Activated CD8-positive, alpha-beta memory T cell treated with anti-CD3 and anti-CD28 coated beads for 24 hours (primary cell): ENCODE measurements around the gene LRPAP1.

Experiments used
- DNase-seq: peaks from one replicate; pipeline ENCODE4 v3.0.0-alpha.2; 2020

The LRPAP1 gene

GRCh38 chr4:3530663-3531254 is 1.5 kb downstream of the LRPAP1 start:
- DNase-seq = no peak

DNA sequence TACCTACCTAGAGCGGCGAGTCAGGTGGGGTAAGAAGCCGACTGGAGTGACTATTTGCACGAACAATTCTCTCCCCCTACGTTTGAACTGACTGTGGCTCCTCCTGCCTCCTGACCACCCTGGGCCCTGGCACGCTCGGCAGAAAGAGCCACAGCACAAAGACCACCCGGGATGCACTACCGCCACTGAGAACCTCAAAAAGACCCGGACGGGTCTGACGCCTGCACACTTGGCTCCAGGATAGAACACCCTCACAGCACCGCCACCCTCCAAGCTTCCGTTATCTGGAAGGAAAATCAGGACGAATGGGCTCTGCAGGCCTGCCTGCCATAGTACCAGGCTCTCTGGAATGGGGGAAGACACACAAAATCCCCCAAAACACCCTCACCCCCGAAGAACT is 2.2 kb downstream of the LRPAP1 start:
- no peak for DNase-seq

DNA sequence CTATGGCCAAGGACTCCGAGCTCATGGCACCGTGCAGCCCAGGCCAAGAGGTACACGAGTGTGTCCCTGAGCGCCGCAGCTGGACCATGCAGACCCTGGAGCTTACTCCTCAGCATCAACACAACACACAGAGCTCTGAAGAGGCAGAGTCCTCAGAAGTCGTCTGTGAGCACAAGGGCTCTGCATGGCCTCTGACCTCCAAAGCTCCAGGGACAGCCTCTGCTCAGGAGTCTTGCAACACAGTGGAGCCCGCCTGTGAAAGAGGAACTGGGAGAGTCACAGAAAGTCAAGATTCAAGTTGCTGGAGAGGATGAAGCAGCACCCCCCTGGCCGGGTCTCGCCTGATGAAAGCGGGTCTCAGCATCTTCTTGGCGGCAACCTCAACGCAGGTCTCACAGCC is 2.9 kb downstream of the LRPAP1 start:
- no peak for DNase-seq

- no peak for DNase-seq
These were observed 4.0 kb downstream of the LRPAP1 start for GRCh38 chr4:3527914-3528876.

DNA sequence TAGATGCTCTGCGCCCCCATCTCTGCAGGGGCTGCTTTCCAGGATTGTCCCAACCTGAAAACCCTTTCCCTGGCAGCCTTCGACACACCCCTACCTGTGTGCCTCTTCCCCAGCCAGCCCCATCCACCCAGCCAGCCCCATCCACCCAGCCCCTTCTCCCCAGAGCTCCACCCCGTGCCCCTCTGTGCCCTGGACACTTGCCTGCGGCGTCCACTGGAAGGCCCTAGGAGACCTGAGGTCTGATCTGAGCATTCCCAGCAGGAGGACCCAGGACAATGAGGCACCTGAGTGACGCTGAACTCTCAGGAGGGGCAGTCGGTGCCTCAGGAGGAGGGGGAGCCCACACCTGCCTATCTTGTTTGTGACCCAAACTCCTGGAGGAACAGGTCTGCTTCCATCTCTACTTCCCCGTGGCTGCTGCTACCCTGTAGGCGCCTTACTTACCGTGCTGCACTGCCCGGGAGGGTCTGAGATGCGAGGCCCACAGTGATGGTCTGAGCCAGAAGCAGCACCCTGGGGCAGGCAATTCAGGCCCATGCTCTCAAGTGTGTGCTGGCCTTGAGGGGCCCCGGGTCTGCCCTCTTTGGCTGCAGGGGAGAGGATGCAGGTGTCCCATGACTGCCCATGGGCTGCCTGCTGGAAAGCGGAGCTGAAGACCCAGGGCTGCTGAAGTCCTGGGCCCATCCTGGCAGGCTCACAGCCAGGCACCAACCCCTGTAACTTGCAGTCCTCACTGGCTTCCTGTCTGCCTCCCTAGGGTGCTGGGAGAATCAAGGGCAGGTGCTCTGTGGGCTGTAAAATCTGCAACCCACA is 4.9 kb downstream of the LRPAP1 start:
- no peak for DNase-seq

DNA sequence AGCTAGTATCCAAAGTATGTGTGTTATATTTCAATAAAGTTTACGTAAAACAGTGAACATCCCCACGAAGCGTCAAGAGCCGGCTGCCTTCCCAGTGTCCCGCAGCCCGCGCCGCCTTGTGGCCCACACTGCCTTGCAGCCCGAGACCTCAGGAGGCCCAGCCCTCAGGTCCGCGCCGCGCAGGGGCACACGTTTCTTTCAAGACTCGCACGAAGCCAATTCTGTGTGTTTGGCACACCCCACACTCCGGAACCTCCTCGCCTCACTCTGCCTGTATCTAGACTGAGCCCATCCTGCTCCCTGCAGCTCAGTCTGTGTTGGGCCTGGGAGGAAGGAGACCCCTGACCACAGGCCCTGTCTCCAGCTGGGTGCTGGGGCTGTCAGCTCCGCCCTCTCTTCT is 5.8 kb downstream of the LRPAP1 start:
- no peak for DNase-seq

- DNase-seq = no peak
These were observed 6.4 kb downstream of the LRPAP1 start for GRCh38 chr4:3525532-3526430.

DNA sequence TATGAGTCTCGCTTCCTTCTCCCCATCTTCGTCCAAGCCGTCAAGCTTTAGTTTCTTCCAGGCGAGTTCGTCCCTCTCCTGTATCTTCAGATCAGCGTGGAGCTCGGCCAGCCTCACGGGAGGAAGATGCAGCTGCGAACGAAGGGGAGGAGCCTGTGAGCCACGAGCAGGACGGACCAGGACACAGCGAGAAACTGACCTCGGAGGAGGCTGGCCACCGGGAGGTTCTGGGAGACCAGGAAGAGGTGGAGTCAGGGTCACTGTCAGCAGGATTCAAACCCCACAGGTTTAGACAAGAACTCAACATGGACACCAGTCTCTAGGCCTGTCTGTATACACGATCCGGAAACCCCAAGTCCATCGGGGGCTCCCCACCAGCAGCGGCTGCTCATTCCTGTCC is 7.3 kb downstream of the LRPAP1 start:
- no peak for DNase-seq

DNA sequence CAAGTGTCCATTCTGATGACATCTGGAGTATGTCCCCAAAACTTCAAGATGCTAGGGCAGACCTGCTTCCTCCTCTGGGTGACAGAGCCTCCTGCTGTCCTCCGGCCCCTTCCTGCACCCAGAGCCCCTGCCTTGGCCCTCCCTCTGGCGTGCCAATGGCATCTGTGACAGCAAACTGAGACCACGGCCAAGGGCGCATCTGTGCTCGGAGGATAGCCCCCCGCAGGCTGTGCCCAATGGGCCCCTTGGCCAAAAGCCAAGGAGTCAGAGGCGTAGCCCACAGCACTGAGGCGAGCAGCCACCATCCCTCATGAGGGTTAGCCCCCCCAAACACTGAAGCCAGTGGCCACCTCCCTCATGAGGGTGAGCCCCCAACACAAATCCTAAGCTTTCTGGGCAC is 7.9 kb downstream of the LRPAP1 start:
- DNase-seq = no peak

- DNase-seq = no peak
These were observed 8.5 kb downstream of the LRPAP1 start for GRCh38 chr4:3523628-3524221.

GRCh38 chr4:3523146-3523627 is 9.0 kb downstream of the LRPAP1 start:
- no peak for DNase-seq

DNA sequence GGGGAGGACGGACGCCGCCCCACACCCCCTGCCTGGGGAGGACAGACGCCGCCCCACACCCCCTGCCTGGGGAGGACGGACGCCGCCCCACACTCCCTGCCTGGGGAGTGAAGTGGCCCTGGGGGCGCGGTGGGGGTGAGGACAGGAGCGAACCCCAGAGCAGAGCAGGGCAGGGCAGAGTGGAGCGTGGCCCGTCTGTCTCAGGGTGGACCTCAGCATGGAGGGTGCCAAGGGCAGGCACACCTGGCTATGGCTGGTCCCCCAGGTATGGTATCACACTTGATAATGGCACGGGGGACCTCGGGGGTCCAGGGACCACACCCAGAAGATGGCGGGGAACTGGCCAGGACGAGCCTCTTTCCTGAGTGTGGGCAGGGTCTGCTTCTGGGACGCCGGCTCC is 9.6 kb downstream of the LRPAP1 start:
- no peak for DNase-seq

GRCh38 chr4:3522326-3522640 is 9.9 kb downstream of the LRPAP1 start:
- DNase-seq = no peak

GRCh38 chr4:3521621-3522325 is 10.4 kb downstream of the LRPAP1 start:
- no peak for DNase-seq

DNA sequence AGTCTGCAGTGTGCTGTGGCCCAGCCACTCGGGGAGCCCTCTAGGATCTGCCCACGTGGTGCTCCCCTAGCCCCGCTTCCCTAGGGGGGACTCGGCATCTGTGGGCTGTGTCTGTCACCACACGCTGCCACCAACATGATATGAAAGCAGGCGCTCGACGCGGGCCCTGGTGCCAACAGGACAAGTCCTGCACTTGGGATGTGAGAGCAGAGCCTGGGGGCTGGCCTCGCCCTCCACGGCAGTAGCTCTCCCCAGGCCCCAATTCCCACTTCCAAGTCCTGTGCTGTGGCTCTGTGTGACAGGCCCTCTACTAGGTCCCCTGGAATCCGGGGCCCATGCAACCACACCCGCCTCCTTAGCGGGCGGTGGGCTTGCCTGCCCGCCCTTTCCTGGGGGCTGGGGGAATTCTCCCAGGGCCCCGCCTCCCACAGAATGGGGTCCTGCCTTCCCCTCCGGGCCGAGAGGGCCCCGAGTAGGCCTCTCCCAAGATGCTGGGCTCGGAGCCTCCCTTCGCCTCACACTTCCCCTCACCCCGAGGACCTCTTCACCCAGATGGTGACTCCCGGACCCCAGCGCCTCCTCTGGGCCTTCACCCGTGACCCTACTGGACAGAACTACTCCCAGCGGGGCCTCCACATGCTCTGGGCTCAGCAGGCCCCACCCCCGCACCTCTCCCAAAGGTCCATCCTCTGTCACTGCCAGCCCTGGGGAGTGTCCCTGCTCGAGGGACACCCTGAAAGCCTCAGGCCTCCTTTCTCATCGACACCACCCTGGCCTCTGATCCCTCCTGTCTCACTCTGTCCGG is 11.2 kb downstream of the LRPAP1 start:
- no peak for DNase-seq

- DNase-seq = no peak
These were observed 11.9 kb downstream of the LRPAP1 start for GRCh38 chr4:3520276-3520675.

GRCh38 chr4:3519468-3520264 is 12.6 kb downstream of the LRPAP1 start:
- DNase-seq = no peak

DNA sequence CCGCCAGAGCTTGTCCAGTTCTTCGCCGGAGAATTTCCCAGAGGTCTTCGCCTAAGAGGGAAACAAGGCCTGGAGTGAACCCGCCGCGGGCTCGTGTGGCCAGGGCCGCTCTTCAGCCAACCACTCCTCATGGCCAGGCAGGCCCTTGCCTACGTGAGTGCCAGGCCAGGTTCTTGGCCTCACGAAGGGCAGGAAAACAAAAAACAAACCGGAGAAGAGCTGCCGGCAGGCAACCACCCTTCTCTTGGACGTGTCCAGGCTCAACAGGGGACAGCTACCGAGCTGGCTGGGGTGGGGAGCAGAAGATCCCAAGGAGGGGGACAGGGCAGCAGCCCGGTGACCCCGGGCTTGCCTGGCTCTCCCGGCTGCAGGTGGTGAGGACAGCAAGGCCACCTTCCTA is 13.3 kb downstream of the LRPAP1 start:
- no peak for DNase-seq

DNA sequence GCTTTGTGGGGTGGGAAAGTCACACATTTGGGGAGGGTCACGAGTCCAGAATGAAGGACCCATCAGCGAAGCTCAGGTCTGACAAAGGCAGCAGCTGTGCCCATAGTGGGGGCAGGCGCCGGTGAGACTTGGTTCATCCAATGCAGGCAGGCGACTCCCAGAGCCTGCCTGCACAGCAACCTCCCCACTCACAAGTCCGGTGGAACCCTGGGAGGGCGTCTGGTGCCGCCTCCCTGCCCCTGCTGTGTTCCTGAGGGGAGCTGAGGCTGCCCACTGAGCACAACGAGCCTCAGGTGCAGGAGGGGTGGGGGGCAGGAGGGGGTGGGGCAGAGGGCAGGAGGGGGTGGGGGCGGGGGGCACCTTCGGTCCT is 13.7 kb downstream of the LRPAP1 start:
- no peak for DNase-seq
